Neural crest cell (in vitro differentiated cells): ENCODE data around the gene VCX2. TPM values are rescaled to one million over a fixed set of nuclear protein-coding genes. Genes with fewer than 3 reads are reported as not detected.

Experiments
- DNase-seq: peaks from one replicate; pipeline ENCODE4 v3.0.0; 2021; ENCODE audit warnings: low read depth, mixed read lengths, low spot score
- H3K27ac Mint-ChIP-seq: one replicate; pipeline ENCODE4 v1.8.0; 2021; ENCODE audit warnings: mild to moderate bottlenecking, mixed read lengths; ENCODE audit not compliant: unreplicated experiment
- H3K27me3 Mint-ChIP-seq: 2 replicates; pipeline ENCODE4 v1.8.0; 2021; ENCODE audit warnings: low read depth, mild to moderate bottlenecking, mixed read lengths
- H3K36me3 Mint-ChIP-seq: 2 replicates; pipeline ENCODE4 v1.8.0; 2021; ENCODE audit warnings: low read depth, mild to moderate bottlenecking, mixed read lengths
- H3K4me1 Mint-ChIP-seq: 2 replicates; pipeline ENCODE4 v1.8.0; 2021; ENCODE audit warnings: mixed read lengths
- H3K4me3 Mint-ChIP-seq: one replicate; pipeline ENCODE4 v1.8.0; 2021; ENCODE audit warnings: mild to moderate bottlenecking, mixed read lengths
- H3K9me3 Mint-ChIP-seq: 2 replicates; pipeline ENCODE4 v1.8.0; 2021; ENCODE audit warnings: mixed read lengths
- total RNA-seq: library from RNA; stranded (reverse); gene quantifications from 2 replicates; pipeline ENCODE4 v1.2.1, GENCODE V29; 2021
- TF ChIP-seq, protein P1 (sequence below): fragments of 200-600 bp; sonication (generic); conservative IDR thresholded peaks from 2 replicates; pipeline ENCODE4 v1.5.0; 2021; ENCODE audit warnings: antibody characterized with exemption, mild to moderate bottlenecking

VCX2 gene
- total RNA-seq, 1 donor from 2014 or later: not detected

GRCh38 chrX:8192276-8192675 is 21.2 kb upstream of the VCX2 start:
- Mint-ChIP-seq H3K27ac (no peak overlapping the region), H3K4me1 (no peaks in the 10 kb centered on the region), H3K9me3 (peaks cover 2% of the 10 kb centered on the region), H3K4me3 (no peak overlapping the region), H3K27me3 (peaks cover 3% of the 10 kb centered on the region), H3K36me3 (no peaks in the 10 kb centered on the region)
- TF ChIP-seq, protein P1, sequence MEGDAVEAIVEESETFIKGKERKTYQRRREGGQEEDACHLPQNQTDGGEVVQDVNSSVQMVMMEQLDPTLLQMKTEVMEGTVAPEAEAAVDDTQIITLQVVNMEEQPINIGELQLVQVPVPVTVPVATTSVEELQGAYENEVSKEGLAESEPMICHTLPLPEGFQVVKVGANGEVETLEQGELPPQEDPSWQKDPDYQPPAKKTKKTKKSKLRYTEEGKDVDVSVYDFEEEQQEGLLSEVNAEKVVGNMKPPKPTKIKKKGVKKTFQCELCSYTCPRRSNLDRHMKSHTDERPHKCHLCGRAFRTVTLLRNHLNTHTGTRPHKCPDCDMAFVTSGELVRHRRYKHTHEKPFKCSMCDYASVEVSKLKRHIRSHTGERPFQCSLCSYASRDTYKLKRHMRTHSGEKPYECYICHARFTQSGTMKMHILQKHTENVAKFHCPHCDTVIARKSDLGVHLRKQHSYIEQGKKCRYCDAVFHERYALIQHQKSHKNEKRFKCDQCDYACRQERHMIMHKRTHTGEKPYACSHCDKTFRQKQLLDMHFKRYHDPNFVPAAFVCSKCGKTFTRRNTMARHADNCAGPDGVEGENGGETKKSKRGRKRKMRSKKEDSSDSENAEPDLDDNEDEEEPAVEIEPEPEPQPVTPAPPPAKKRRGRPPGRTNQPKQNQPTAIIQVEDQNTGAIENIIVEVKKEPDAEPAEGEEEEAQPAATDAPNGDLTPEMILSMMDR: no peak
- no peak for DNase-seq

- DNase-seq: no peak
- Mint-ChIP-seq H3K27ac (no peak overlapping the region), H3K27me3 (peaks cover 3% of the 10 kb centered on the region), H3K9me3 (peaks cover 2% of the 10 kb centered on the region), H3K4me3 (no peak overlapping the region), H3K4me1 (no peaks in the 10 kb centered on the region), H3K36me3 (no peaks in the 10 kb centered on the region)
- TF ChIP-seq, protein P1: no peak
These were observed 20.0 kb upstream of the VCX2 start for GRCh38 chrX:8191022-8191421.

GRCh38 chrX:8190341-8190830 is 19.3 kb upstream of the VCX2 start:
- H3K36me3 Mint-ChIP-seq: no peaks in the 10 kb centered on the region
- peaks cover 2% of the 10 kb centered on the region for H3K9me3 Mint-ChIP-seq
- H3K27me3 Mint-ChIP-seq: peaks cover 3% of the 10 kb centered on the region
- no peak overlapping the region for H3K27ac Mint-ChIP-seq
- no peaks in the 10 kb centered on the region for H3K4me1 Mint-ChIP-seq
- DNase-seq: no peak
- TF ChIP-seq, protein P1: no peak
- H3K4me3 Mint-ChIP-seq: no peak overlapping the region

DNA sequence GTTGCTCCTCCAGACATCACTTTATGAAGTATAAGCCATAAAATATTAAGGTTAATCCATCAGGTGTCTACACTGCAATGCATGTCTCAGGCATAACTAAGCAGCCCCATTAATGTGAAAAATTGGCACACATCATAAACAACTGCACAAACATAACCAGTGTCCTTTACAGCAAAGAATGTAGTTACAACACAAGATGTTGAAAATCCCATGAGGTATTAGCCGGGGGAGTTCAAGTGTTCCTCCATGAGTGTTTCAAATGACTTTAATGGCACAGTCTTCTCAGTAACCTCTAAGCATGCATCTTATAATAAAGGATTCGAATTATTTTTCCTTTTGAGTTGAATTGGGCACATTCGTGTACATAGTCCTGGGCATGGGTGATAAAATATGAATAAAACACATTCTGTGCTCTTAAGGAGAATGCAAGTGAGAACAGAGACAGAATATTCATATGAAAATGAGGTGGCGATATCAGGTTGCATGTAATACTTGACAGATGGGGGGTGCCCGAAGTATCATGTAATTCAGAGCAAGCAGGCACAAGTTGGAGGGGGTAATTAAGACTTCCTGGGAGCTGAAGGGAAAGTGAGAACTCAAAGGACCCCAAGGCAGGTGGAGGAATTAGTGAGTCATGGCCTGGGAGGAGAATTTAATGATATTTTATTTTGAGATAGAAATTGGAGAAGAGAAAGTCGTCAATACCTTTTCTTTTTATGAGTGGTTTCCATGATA is 18.2 kb upstream of the VCX2 start:
- Mint-ChIP-seq H3K27ac (no peak overlapping the region), H3K9me3 (peaks cover 2% of the 10 kb centered on the region), H3K4me3 (no peak overlapping the region), H3K36me3 (no peaks in the 10 kb centered on the region), H3K27me3 (peaks cover 3% of the 10 kb centered on the region), H3K4me1 (no peaks in the 10 kb centered on the region)
- TF ChIP-seq, protein P1: no peak
- no peak for DNase-seq

GRCh38 chrX:8183346-8183745 is 12.3 kb upstream of the VCX2 start:
- Mint-ChIP-seq H3K4me3 (no peak overlapping the region), H3K27me3 (no peaks in the 10 kb centered on the region), H3K27ac (no peak overlapping the region), H3K36me3 (no peaks in the 10 kb centered on the region), H3K9me3 (no peaks in the 10 kb centered on the region), H3K4me1 (no peaks in the 10 kb centered on the region)
- no peak for DNase-seq
- TF ChIP-seq, protein P1: no peak
